ENCODE results near the gene WDR13.
"Not testable (repeated sequence)": the region's sequence is repeated elsewhere in the genome, so short reads cannot be mapped to it uniquely, and the experiment has no call there.

The WDR13 gene

GRCh38 chrX:48597353-48598264 lies at the start of gene WDR13:
WDR13 (plus strand) TSS chrX:48597492; CDS start chrX:48597997, 505 bp downstream.
- FAIRE-seq = peak; percentile 95
- peak; percentile 81 for DNase-seq (ENCODE audit: insufficient read length, low spot score)

- DNase-seq (ENCODE audit: insufficient read length, low spot score) = no peak
- no peak for FAIRE-seq
Observed at GRCh38 chrX:48548871-48549270, 48.4 kb upstream of the WDR13 start.

GRCh38 chrX:48555731-48556325 lies 41.5 kb upstream of the WDR13 start:
- FAIRE-seq; DNase-seq (ENCODE audit: insufficient read length, low spot score): not testable (repeated sequence)

- DNase-seq (ENCODE audit: insufficient read length, low spot score) (peak; percentile 10), FAIRE-seq (no peak)
Observed at GRCh38 chrX:48558271-48558670, 39.0 kb upstream of the WDR13 start.

GRCh38 chrX:48559636-48560035 lies 37.7 kb upstream of the WDR13 start:
- FAIRE-seq (no peak), DNase-seq (ENCODE audit: insufficient read length, low spot score) (no peak)

- no peak for DNase-seq (ENCODE audit: insufficient read length, low spot score)
- no peak for FAIRE-seq
Observed at GRCh38 chrX:48560056-48560455, 37.2 kb upstream of the WDR13 start.

- FAIRE-seq (no peak), DNase-seq (ENCODE audit: insufficient read length, low spot score) (no peak)
Observed at GRCh38 chrX:48560681-48561080, 36.6 kb upstream of the WDR13 start.

- FAIRE-seq (no peak), DNase-seq (ENCODE audit: insufficient read length, low spot score) (no peak)
Observed at GRCh38 chrX:48569958-48570357, 27.3 kb upstream of the WDR13 start.

GRCh38 chrX:48573690-48574269 lies 23.5 kb upstream of the WDR13 start:
- DNase-seq (ENCODE audit: insufficient read length, low spot score) (no peak), FAIRE-seq (no peak)

- FAIRE-seq (peak; percentile 20), DNase-seq (ENCODE audit: insufficient read length, low spot score) (peak; percentile 83)
Observed at GRCh38 chrX:48574270-48575266, 22.7 kb upstream of the WDR13 start, which contains the start of gene RBM3. RBM3 (plus strand) TSS chrX:48574484; CDS start chrX:48575181, 697 bp downstream.

GRCh38 chrX:48575642-48576041 lies 21.6 kb upstream of the WDR13 start:
- FAIRE-seq = no peak
- DNase-seq (ENCODE audit: insufficient read length, low spot score) = no peak

- no peak for DNase-seq (ENCODE audit: insufficient read length, low spot score)
- FAIRE-seq = no peak
Observed at GRCh38 chrX:48576108-48576507, 21.2 kb upstream of the WDR13 start.

GRCh38 chrX:48578661-48579128 lies 18.6 kb upstream of the WDR13 start:
- FAIRE-seq = no peak
- DNase-seq (ENCODE audit: insufficient read length, low spot score) = no peak

GRCh38 chrX:48579259-48579658 lies 18.0 kb upstream of the WDR13 start:
- DNase-seq (ENCODE audit: insufficient read length, low spot score) = no peak
- no peak for FAIRE-seq

GRCh38 chrX:48580662-48581061 lies 16.6 kb upstream of the WDR13 start:
- FAIRE-seq (no peak), DNase-seq (ENCODE audit: insufficient read length, low spot score) (no peak)

GRCh38 chrX:48584698-48585097 lies 12.6 kb upstream of the WDR13 start:
- DNase-seq (ENCODE audit: insufficient read length, low spot score) = no peak
- no peak for FAIRE-seq

GRCh38 chrX:48589482-48590162 lies 7.7 kb upstream of the WDR13 start:
- no peak for DNase-seq (ENCODE audit: insufficient read length, low spot score)
- no peak for FAIRE-seq

- no peak for FAIRE-seq
- no peak for DNase-seq (ENCODE audit: insufficient read length, low spot score)
Observed at GRCh38 chrX:48590203-48591103, 6.8 kb upstream of the WDR13 start.
